Fibroblast of villous mesenchyme (primary cell): ENCODE results near the gene ANAPC13. TPM values are rescaled to one million over a fixed set of nuclear protein-coding genes. Genes with fewer than 3 reads are reported as not detected.
A peak's percentile ranks its signal among the peaks of the same experiment; 100 is the strongest.

Experiments
- DNase-seq: peaks from one replicate; pipeline ENCODE4 v3.0.0-alpha.2; 2010; ENCODE audit warnings: low read depth
- H3K4me3 ChIP-seq: 2 replicates; pipeline ENCODE4 v1.5.1; 2011; ENCODE audit warnings: low read depth, mild to moderate bottlenecking, low read length
- CTCF ChIP-seq: IDR thresholded peaks from 2 replicates; pipeline ENCODE4 v1.5.1; 2012; ENCODE audit warnings: low read depth, mild to moderate bottlenecking, low read length; ENCODE audit not compliant: insufficient read depth
- total RNA-seq: library from RNA; depleted of rRNA; stranded (reverse); fragments of >200 nt; gene quantifications from 2 replicates; pipeline ENCODE4 v1.2.3, GENCODE V29; 2012

ANAPC13 gene
- total RNA-seq, 1 donor: 95.9 TPM

GRCh38 chr3:134447351-134447750, 38.4 kb downstream of the ANAPC13 start:
- no peak for TF ChIP-seq CTCF
- no peak for DNase-seq
- H3K4me3 ChIP-seq: no peak overlapping the region

DNA sequence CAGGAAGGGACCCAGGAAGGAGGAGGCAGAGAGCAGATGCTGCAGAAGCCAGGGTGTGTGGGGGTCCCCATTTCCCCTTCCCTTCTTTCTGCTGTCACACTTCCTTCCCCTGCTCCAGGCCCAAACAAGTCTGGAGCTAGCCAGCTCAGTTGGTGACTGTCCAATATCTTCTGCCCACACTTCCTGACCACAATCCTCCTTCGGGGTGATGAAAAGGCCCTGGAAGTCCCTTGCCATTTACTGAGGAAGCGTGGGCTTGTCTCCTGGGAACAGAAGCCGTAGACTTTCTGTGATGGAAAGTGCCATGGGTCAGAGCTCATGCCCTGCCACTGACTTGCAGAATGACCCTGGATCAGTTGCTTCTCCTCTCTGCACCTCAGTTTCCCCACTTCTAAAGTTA, 39.0 kb downstream of the ANAPC13 start:
- no peak for DNase-seq
- no peak for TF ChIP-seq CTCF
- H3K4me3 ChIP-seq: no peak overlapping the region

- no peak overlapping the region for H3K4me3 ChIP-seq
- TF ChIP-seq CTCF: no peak
- peak; percentile 91 for DNase-seq
Observed at GRCh38 chr3:134445636-134446035, 40.1 kb downstream of the ANAPC13 start.

DNA sequence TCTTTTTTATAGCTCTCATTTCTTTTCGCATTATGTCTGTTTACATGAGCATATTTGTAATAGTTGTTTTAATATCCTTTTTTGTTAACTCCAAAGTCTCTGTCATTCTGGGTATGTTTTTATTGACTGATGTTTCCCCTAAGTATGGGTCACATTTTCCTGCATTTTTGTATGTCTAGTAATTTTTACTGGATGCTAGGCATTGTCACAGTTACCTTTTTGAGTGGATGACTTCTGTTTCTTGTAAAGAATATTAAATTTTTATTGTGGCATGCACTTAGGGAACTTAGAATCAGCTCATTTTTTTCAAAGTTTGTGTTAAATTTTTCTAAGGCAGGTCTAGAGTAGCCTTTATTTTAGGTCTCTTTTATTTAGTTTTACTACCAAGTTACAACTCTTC, 40.7 kb downstream of the ANAPC13 start:
- no peak overlapping the region for H3K4me3 ChIP-seq
- TF ChIP-seq CTCF: no peak
- no peak for DNase-seq

DNA sequence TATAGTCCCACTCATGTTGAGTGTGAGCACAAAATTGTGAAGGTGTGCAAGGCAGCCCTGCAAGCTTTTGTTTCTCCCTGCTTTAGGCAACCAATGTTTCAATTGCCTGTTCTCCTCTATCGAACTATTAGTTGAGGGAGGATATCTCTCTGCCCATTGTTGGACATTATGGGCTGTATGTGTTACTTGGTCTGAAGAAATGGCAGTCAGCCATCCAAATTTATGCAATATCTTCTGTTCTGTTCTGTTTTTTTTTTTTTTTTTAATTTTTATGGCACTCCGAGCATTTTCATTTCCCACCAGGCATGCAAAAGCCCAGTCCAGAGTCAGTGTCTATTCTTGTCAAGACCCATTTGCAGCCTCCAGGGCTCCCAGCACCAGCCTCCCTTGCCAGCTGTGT, 44.0 kb downstream of the ANAPC13 start:
- no peak for DNase-seq
- no peak overlapping the region for H3K4me3 ChIP-seq
- TF ChIP-seq CTCF: no peak

- no peak for DNase-seq
- no peak for TF ChIP-seq CTCF
Observed at GRCh38 chr3:134441321-134441720, 44.5 kb downstream of the ANAPC13 start.

GRCh38 chr3:134437211-134437752, 48.5 kb downstream of the ANAPC13 start:
- no peak for TF ChIP-seq CTCF
- no peak overlapping the region for H3K4me3 ChIP-seq
- DNase-seq: peak; percentile 57

More at GRCh38 chr3:134441321-134441720, 44.5 kb downstream of the ANAPC13 start:
- no peak overlapping the region for H3K4me3 ChIP-seq
